NCI-H82 treated with DMSO at 0.1 percent for 48 hours (cell line): Measurements from ENCODE around the gene ADAD2.
"Not testable (repeated sequence)": the region's sequence is repeated elsewhere in the genome, so short reads cannot be mapped to it uniquely, and the experiment has no call there.

ENCODE experiments used
- DNase-seq: peaks from one replicate; lab custom pipeline; 2025; ENCODE audit not compliant: unreplicated experiment; lab: John Stamatoyannopoulos, UW

ADAD2 gene

DNA sequence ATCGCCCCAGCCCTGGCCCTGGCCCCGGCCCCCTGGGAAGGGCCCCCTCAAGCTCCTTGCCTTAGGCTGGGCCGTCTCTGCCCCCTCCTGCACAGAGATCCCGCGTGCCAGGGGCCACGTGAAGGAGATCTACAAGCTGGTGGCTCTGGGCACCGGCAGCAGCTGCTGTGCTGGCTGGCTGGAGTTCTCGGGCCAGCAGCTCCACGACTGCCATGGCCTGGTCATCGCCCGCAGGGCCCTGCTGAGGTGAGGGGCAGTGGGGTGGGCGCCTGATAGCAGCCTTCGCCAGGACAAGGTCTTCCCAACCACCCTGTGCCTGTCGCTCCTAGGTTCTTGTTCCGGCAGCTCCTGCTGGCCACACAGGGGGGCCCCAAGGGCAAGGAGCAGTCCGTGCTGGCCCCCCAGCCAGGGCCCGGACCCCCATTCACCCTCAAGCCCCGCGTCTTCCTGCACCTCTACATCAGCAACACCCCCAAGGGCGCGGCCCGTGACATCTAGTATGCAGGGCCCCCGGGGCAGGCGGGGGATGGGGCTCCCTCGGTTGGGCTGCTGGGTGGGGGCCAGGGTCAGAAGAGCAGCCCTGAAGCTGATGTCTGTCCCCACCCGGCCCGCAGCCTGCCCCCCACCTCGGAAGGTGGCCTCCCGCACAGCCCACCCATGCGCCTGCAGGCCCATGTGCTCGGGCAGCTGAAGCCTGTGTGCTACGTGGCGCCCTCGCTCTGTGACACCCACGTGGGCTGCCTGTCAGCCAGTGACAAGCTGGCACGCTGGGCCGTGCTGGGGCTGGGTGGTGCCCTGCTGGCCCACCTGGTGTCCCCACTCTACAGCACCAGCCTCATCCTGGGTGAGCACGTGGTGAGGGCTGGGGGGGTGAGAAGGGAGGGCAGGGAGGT lies 4.5 kb downstream of the ADAD2 start:
- no peak for DNase-seq

DNA sequence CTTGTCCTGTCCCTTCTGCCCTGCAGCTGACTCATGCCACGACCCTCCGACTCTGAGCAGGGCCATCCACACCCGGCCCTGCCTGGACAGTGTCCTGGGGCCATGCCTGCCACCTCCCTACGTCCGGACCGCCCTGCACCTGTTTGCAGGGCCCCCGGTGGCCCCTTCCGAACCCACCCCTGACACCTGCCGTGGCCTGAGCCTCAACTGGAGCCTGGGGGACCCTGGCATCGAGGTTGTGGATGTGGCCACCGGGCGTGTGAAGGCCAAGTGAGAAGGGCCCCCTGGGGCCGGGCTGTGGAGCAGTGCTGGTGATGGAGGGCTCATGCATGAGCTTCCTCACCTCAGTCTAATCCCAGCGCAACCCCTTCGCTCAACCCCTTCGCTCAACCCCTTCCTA lies 5.1 kb downstream of the ADAD2 start:
- DNase-seq, result no peak

DNA sequence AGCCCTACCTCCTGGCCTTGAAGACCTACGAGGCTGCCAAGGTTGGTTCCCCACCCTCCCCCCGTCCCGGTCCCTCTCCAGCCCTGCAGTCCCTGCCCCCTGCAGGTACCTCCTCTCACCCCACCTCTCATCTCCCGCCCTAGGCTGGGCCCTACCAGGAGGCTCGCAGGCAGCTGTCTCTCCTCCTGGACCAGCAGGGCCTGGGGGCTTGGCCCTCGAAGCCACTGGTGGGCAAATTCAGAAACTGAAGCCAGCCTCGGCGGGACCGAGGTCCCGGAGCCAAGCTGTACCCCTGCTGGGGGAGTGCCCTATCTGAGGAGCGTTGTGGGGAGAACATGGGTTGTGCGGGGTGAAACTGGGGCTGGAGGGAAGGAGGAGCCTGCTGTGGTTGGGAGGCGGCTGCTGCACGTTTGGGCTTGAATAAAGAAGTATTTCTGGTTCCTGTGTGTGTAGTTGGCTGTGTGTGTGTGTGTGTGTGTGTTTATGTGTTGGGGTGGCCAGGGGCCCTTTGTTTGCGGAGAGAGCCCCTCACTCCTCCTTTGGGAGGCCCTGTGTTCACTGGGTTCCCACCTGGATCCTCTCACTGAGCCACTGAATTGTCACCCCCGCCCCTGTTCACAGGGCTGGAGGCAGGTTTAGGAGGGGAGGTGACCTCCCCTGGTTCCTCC lies 5.9 kb downstream of the ADAD2 start:
- DNase-seq, result no peak

DNA sequence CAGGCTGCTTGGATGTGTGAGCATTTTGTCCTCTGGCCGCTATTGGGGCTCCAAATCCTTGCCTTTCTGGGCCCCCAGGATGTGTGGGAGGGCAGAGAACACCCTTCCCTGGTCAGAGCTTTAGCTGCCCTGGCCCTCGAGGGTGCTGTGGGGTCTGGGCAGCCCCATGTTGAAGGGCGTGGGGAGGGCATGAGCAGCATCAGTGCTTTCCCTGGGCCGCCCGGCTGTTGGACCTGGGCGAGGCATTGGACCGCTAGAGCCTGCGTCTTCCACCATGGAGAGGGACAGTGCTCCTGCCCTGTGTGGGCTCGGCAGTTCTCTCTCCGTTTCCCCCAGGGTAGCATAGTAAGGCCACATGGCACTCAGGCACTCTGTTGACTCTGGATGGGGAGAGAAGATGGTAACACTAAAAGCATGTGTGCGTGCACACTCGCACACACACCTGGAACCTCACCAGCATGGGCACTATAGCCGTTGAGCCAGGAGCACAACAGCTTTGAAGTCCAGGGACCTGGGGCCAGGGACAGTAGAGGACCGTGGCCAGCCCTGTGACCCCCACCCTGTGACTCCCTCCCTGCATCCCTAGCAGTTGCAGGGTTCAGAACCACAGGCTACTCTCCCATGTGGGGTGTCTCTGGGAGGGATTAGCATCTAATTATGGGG lies 6.6 kb downstream of the ADAD2 start:
- no peak for DNase-seq

DNA sequence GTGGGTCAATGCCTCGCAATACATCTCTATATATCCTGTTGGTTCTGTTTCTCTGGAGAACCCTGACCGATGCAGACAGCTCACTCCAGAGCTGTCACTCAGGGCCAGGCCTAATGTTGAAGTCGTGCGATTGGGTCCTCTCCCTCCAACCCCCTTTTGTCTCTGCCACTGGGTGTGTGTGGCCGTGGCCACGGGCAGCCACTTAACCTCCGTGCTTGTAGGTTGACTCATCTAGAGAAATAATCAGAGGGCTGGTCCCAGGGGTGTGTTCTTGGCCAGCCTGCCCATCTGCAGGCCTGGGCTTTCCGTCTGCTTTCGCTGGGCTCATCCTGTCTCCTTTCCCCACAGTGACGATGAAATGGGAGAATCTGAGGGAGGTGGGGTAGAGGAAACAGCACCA lies 7.4 kb downstream of the ADAD2 start:
- DNase-seq, result no peak

DNA sequence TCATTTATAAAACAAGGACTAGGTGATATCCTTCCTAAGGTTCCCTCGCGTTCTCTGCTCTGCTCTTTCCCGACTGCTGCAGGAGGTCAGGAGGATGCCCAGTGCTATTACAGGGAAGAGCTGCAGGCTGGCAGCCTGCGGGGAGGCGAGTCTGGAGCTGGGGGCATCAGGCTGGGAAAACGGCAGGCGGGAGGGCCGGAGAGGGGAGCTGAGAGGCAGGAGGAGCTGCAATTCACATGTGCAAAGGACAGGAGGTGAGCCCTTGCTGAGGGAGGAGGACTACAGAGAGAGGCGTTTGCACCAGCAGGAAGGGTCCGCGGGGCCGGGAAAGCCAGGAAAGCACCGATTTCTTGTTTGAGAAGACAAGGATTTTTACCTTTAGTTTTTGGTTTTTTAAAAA lies 8.1 kb downstream of the ADAD2 start:
- DNase-seq, result peak; percentile 37

DNA sequence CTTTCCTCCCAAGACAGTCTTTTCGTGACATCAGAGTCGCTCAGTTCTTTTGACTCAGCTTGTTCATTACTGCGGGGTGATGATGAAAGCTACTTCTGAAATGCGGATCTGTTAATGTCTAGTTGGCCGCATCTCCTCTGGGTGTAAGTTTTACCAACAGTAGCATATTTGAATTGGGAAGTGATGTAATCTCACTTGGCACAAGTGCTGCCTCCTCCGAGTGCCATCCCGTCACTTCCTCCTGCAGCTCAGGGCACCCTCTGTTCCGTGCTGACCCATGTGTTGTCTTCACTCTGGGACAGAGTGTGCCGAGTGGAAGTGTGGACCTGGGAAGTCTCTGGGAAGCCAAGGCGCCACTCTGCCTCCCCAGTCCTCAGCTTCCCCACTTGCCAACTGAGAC lies 8.9 kb downstream of the ADAD2 start:
- no peak for DNase-seq

DNA sequence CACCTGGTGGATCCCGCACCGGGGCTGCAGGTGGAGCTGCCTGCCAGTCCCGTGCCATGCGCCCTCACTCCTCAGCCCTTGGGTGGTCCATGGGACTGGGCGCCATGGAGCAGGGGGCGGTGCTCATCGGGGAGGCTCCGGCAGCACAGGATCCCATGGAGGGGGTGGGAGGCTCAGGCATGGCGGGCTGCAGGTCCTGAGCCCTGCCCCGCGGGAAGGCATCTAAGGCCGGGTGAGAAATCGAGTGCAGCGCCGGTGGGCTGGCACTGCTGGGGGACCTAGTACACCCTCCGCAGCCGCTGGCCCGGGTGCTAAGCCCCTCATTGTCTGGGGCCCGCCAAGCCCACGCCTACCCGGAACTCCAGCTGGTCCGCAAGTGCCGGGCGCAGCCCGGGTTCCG lies 13.6 kb downstream of the ADAD2 start:
- DNase-seq, result not testable (repeated sequence)

DNA sequence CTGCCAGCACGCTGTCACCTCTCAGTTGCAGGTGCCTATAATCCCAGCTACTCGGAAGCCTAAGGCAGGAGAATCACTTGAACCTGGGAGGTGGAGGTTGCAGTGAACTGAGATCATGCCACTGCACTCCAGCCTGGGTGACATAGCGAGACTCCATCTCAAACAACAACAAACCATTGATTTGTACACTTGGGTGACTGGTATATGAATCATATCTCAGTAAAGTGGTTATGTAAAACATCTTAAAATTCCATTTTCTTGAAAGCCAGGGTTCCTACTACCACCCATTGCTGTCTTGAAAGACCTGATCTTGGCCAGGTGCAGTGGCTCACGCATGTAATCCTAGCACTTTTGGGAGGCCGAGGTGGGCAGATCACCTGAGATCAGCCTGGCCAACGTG lies 14.2 kb downstream of the ADAD2 start:
- DNase-seq, result not testable (repeated sequence)

DNA sequence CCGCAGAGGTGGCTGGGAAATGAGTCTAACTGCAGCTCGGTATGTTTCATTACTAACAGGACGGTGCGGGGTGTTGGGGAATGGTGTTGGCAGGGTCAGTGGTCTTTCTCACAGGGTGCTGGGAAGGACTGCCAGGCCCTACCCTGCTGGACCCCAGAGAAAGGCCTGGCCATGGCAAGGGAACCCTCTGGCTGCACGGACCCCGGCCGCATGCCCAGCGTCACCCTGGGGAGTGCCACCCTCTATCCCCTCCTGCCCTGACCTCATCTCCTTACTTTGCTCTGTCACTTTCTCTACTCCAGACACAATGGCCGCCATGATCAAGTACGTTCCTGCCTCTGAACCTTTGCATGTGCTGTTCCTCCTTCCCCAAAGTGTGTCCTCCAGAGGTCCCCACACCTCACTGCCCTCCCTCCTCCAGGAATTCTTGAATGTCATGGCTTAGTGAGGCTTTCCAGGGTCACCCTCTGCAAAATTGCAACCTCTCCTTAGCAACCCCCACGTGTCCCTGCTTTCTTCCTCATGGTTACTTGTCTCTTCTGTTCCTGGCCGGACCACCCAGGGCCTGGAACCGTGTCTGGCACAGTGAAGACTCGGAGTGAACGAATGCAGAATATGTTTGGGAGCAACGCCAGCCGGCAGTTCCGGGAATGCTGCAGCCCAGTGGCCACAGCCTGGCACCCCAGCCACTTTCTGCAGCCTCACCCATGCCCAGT lies 15.2 kb downstream of the ADAD2 start:
- no peak for DNase-seq

DNA sequence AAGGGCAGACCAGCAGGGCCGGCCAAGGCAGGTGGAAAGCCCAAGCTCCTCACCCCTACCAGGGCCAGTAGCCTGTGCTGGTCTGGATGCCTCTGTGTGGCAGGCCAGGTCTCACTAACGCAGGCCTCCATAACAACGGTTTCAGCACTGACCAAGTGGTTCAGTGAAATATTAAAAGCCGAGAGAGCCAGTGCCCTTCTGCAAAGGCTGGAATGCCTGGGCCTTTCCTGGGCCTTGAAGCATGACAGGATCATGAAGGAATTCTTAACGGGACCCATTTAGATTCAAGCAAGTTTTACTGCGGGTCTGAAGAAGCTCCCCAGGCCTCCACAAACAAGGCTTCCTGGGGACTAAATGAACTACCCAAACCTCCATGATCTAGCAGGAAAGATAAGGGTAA lies 16.3 kb downstream of the ADAD2 start:
- no peak for DNase-seq

DNA sequence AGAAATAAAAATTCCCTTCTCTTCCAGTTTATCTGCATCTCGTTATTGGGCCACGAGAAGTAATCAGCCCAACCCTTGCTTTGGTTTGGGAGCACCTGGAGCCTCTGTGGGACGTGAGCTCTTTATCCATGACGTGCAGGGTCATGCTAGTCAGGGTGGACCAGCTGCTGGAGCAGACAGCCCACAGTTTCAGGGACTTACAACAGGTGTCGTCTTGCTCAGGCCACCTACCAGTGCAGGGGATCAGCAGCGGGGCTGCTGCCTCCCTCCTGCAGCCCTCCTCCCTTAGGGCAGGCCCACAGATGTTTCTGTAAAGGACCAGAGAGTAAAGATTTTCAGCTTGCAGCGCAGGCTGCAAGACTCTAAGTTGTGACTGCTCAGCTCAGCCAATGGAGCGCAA lies 16.9 kb downstream of the ADAD2 start:
- DNase-seq, result peak; percentile 19

DNA sequence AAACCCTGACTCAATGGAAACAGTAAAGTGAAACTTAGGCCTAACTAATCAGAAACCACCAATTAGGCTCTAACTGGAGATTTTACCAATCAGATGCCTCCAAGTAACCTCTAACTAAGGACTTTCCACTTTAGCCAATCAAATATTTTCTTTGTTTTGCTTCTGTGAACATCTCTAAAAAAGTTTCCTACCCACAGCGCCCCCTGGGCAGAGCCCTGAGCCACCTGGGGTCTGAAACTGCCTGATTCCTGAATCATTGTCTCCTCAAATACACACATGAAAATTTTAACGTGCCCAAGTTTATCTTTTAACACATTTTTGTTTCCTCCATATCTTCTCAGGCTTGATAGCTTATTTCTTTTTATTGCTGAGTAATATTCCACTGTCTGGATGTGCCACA lies 19.0 kb downstream of the ADAD2 start:
- DNase-seq, result no peak

DNA sequence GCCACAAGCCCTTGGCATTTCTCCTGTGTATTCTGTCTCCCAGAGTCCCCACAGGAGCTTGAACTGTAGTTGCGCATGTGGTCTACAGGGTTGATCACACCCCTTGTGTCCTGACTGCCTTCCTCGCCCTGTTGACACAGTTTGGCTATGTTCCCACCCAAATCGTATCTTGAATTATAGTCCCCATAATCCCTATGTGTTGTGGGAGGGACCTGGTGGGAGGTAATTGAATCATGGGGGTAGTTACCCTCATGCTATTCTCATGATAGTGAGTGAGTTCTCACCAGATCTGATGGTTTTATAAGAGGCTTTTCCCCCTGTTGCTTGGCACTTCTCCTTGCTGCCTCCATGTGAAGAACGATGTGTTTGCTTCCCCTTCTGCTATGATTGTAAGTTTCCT lies 21.2 kb downstream of the ADAD2 start:
- no peak for DNase-seq

DNA sequence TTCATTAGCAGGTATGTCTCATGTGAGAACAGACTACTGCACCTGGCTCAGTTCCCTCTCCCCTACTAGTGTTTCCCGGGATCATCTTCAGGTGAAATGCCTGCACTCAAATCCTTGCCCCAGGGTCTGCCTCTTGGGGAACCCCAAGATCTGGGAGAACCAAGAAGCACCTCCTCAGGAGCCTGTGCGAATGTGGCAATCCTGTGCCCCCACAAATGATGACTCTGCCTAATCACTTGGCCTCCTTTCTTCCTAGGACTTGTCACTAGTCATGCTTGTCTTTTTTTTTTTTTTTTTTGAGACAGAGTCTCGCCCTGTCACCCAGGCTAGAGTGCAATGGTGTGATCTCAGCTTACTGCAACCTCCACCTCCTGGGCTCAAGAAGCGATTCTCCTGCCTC lies 21.7 kb downstream of the ADAD2 start:
- DNase-seq, result no peak

DNA sequence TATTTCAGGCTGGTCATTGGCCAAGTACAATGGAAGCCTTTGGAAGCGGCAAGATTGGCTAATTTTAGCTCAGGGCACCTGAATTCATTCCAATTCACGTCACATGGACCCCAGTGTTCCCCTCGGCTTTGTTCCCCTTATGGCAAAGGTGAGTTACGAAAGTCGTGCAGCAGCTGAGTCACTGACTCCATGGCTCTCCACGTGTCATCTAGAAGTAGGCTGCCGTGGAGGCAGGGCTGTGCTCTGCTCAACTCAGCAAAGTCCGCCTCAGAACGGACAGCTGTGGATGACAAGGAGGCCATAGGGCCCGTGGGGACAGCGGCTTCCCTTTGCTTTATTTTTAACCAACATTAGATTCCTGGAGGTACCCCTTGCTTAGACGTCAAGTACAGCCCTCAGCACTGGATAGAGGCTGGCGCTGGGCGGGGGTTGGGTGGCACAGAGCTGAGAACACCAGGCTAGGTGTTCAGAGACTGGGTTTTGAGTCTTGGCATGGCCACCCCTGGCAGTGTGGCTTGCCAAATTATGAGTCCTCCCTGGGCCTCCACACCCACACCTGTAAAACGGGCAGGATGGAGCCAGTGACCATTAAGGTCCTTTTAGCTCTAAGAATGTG lies 23.6 kb downstream of the ADAD2 start:
- no peak for DNase-seq

DNA sequence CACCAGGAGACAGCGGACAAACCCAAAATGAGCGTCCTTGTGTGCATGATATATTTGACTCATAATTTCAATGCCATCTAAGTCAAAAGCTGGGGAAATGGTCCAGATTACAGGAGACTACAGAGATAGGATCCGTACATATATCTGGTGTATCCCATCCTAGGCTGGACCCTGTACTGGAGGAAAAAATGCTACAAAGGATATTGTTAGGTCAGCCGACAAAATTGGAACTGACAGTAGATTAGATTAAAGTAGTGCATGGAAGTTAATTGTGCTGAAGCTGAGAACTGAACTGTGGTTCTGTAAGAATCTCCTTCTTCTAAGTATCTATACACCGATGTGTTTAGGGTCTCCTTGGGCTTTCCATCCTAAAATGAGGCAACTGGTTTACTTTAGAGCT lies 24.6 kb downstream of the ADAD2 start:
- no peak for DNase-seq

DNA sequence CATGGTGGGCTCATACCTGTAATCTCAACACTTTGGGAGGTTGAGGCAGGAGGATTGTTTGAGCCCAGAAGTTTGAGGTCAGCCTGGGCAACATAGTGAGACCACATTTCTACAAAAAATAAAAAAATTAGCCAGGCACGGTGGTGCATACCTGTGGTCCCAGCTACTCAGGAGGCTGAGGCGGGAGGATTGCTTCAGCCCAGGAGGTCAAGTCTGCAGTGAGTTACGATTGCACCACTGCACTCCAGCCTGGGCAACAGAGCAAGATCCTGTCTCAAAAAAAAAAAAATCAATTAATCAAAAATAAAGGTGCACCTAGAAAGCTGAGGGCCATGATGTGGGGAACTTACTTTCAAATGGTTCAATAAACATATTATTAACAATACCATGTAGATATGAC lies 25.2 kb downstream of the ADAD2 start:
- not testable (repeated sequence) for DNase-seq

DNA sequence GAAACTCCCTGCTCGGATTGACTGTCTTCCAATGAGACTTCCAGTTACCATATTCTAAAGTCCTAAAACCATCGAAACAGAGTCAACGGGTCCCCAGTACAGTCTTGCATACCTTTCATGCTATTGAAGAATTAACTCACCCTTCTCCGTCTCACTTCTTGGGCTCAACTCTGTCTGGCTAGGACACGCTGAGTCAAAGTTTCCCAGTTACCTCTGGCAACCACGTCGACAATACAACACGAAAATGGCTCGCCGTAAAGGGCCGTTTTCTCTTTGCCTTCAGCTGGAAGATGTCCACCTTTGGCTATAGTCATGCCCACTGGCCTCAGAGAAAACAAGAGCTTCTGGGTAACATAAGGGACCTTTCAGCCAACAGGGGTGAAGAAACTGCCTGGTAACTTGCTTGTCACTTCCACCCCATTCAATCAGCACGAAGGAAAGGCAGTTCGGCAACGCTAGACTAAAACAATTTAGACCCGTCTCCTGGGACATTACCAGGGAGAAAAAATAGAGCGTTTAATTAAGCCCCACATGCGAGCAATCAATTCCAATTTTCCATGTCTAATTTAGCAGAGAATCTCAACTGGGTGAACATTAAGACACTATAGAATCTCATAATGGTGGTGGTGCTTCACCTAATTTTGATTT lies 27.3 kb downstream of the ADAD2 start:
- no peak for DNase-seq

DNA sequence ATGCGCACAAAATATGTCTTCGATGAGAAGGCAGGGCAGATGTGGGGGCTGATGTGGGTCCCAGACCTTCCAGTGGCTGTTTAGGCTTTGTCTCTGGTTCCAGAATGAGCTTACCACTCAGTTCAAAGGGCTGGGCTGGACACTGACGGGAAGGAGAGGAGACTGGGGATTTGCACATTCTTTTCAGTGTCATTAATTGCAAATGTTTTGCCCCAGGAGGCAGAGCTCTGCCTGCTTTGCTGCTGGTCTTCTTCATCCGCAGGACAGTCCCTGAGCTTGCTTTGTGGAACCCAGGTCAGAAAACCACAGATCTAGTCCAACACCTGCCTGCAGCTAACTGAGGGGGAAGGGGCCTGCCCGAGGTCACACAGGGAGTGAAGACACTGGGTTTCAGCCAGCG lies 28.0 kb downstream of the ADAD2 start:
- DNase-seq, result no peak

DNA sequence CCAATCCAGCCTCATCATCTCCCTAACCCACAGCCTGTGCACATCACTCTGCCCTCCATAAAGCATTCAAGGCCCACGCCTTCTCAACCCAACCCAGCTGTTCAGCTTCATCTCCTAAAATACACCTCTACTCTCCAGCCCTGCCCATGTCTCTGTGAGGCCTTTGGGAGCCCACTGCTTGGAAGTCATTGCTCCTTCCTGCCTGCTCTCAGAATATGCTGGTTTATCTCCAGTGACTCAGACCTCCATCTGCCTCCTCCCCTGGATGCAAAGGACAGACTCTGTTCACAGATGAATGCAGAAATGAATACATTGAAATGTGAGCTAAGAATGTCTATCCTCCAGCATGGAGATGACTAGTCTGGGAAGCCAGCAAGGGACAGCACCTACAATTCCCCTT lies 29.9 kb downstream of the ADAD2 start:
- no peak for DNase-seq
